Measurements from ENCODE around the gene S100A7. TPM values are rescaled to one million over a fixed set of nuclear protein-coding genes. Genes with fewer than 3 reads are reported as not detected.

Gene S100A7
- total and polyA plus RNA-seq, 9 of the 15 experiments (the other 6 are each of a cell fraction or from before 2014, with no cell fraction given) = not detected

GRCh38 chr1:153431002-153431401 lies 29.4 kb downstream of the S100A7 start:
- no peak for FAIRE-seq
- TF ChIP-seq ZNF121 (CRISPR knock-in tag; conservative IDR thresholded peaks at IDR 0.05) (no peak), MAX (CRISPR knock-in tag; IDR thresholded peaks at IDR 0.05) (peak; percentile 57; the same call in 1 of the 2 replicates), WHSC1 (IDR thresholded peaks at IDR 0.05; ENCODE audit: low read length) (peak; percentile 41), YBX1 (IDR thresholded peaks at IDR 0.05) (no peak), KDM1A (IDR thresholded peaks at IDR 0.05) (peak in 1 of 2 experiments; percentile 16; a peak in 1 of 4 replicates)
- BruUV-seq (replicated peaks) = no TSS peak
- no peak overlapping the region for H3K9ac ChIP-seq (ENCODE audit: insufficient read depth in 1 of 2, low read depth in 2 of 2, low read length in 2 of 2)
- peaks cover 0 to 6% of the 10 kb centered on the region in 2 experiments; a peak in 3 of 5 replicates for H3K27me3 ChIP-seq (ENCODE audit: control insufficient read depth in 2 of 2, insufficient read depth in 2 of 2, low read length in 2 of 2)
- no peak for DNase-seq (ENCODE audit: extremely low read depth in 1 of 4, low spot score in 3 of 4)
- 54% methylated on average over 13 of the region's 17 CpGs for WGBS (ENCODE audit: insufficient coverage, low coverage, missing lambda C conversion rate)
- H3K4me1 ChIP-seq (replicated peaks in 1 of 2; ENCODE audit: control insufficient read depth in 2 of 2, insufficient read depth in 2 of 2, low read length in 2 of 2) = peaks cover 42 to 51% of the 10 kb centered on the region in 2 experiments
- H3K4me2 ChIP-seq (ENCODE audit: insufficient read depth, low read length) = no peak overlapping the region
- no peaks in the 10 kb centered on the region for H3K36me3 ChIP-seq (ENCODE audit: control insufficient read depth, insufficient read depth, low read length)
- no peaks in the 10 kb centered on the region for H3K9me3 ChIP-seq (replicated peaks; ENCODE audit: control insufficient read depth, insufficient read depth, low read depth, low read length)
- no peak for ATAC-seq
- H2AFZ ChIP-seq (ENCODE audit: low read depth, low read length) = no peak overlapping the region
- no peaks in the 10 kb centered on the region for H3K79me2 ChIP-seq (ENCODE audit: control insufficient read depth, insufficient read depth, low read length)
- intact Hi-C loops (cut with micrococcal nuclease) (no loop called here), in situ Hi-C loops (cut with MboI) (no loop called here)
- POLR2A ChIA-PET = interaction anchor here (1.1 kb wide), 1 partner anchor 88 kb away, joined by 3 read pairs; no protein-coding TSS in a partner anchor
- no peak overlapping the region for H3K4me3 ChIP-seq
- CTCF ChIA-PET (ENCODE audit: low intra/inter-chr PET ratio) = no interaction called here
- H3K27ac ChIP-seq (ENCODE audit: extremely low read depth, low read depth, low read length) = no peak overlapping the region
- H3K9me1 ChIP-seq (ENCODE audit: control insufficient read depth, insufficient read depth, low read length) = peaks cover 10% of the 10 kb centered on the region
- H4K20me1 ChIP-seq (replicated peaks; ENCODE audit: control insufficient read depth, insufficient read depth, low read length) = peaks cover 8% of the 10 kb centered on the region

- 63% methylated on average over 3 of the region's 3 CpGs for WGBS (ENCODE audit: insufficient coverage, low coverage, missing lambda C conversion rate)
Measured at GRCh38 chr1:153430561-153430960, 29.9 kb downstream of the S100A7 start.

More at GRCh38 chr1:153430561-153430960, 29.9 kb downstream of the S100A7 start:
- Histone ChIP-seq H3K36me3 (ENCODE audit: control insufficient read depth, insufficient read depth, low read length) (no peaks in the 10 kb centered on the region), H3K4me3 (no peak overlapping the region), H3K9me1 (ENCODE audit: control insufficient read depth, insufficient read depth, low read length) (peaks cover 10% of the 10 kb centered on the region), H2AFZ (ENCODE audit: low read depth, low read length) (no peak overlapping the region), H3K4me2 (ENCODE audit: insufficient read depth, low read length) (no peak overlapping the region), H4K20me1 (replicated peaks; ENCODE audit: control insufficient read depth, insufficient read depth, low read length) (peaks cover 8% of the 10 kb centered on the region), H3K9me3 (replicated peaks; ENCODE audit: control insufficient read depth, insufficient read depth, low read depth, low read length) (no peaks in the 10 kb centered on the region), H3K27ac (ENCODE audit: extremely low read depth, low read depth, low read length) (no peak overlapping the region), H3K27me3 (ENCODE audit: control insufficient read depth in 2 of 2, insufficient read depth in 2 of 2, low read length in 2 of 2) (peaks cover 0 to 6% of the 10 kb centered on the region in 2 experiments; a peak in 3 of 5 replicates), H3K79me2 (ENCODE audit: control insufficient read depth, insufficient read depth, low read length) (no peaks in the 10 kb centered on the region), H3K9ac (ENCODE audit: insufficient read depth in 1 of 2, low read depth in 2 of 2, low read length in 2 of 2) (no peak overlapping the region), H3K4me1 (replicated peaks in 1 of 2; ENCODE audit: control insufficient read depth in 2 of 2, insufficient read depth in 2 of 2, low read length in 2 of 2) (peaks cover 42 to 48% of the 10 kb centered on the region in 2 experiments)
- TF ChIP-seq ZBED1 (IDR thresholded peaks at IDR 0.05) (no peak), STAT5B (CRISPR knock-in tag; IDR thresholded peaks at IDR 0.05) (no peak), MAFF (IDR thresholded peaks at IDR 0.05; ENCODE audit: low read length) (no peak)
- FAIRE-seq = no peak
- no TSS peak for BruUV-seq (replicated peaks)
- no peak for DNase-seq (ENCODE audit: extremely low read depth in 1 of 4, low spot score in 3 of 4)
- no peak for ATAC-seq
- POLR2A ChIA-PET = interaction anchor here (1.1 kb wide), 1 partner anchor 87 kb away, joined by 3 read pairs; no protein-coding TSS in a partner anchor
- CTCF ChIA-PET (ENCODE audit: low intra/inter-chr PET ratio) = no interaction called here
- intact Hi-C loops (cut with micrococcal nuclease) = no loop called here
- in situ Hi-C loops (cut with MboI) = no loop called here

All from K562 (cell line).